Fibroblast of lung (primary cell): ENCODE results near the gene DLGAP1. TPM values are rescaled to one million over a fixed set of nuclear protein-coding genes. Genes with fewer than 3 reads are reported as not detected.
"Not testable (repeated sequence)": the region's sequence is repeated elsewhere in the genome, so short reads cannot be mapped to it uniquely, and the experiment has no call there.

Experiments used
- DNase-seq, 2 donors: peaks; one replicate each; pipeline versions ENCODE4 v3.0.0 to v3.0.0-alpha.2; 2010; ENCODE audit warnings: low read depth in 2 of 2
- H2AFZ ChIP-seq: 2 replicates; pipeline ENCODE4 v1.5.1; 2012; ENCODE audit warnings: low read length, control low read depth, inconsistent platforms
- H3K27ac ChIP-seq: 2 replicates; pipeline ENCODE4 v1.5.1; 2011; ENCODE audit warnings: low read length, control low read depth; ENCODE audit not compliant: insufficient read depth
- H3K27me3 ChIP-seq: 2 replicates; pipeline ENCODE4 v1.5.1; 2011; ENCODE audit warnings: mild to moderate bottlenecking, low read length; ENCODE audit not compliant: control insufficient read depth, insufficient read depth
- H3K36me3 ChIP-seq: 2 replicates; pipeline ENCODE4 v1.5.1; 2011; ENCODE audit warnings: low read length; ENCODE audit not compliant: control insufficient read depth, insufficient read depth
- H3K4me1 ChIP-seq: 2 replicates; pipeline ENCODE4 v1.5.1; 2011; ENCODE audit warnings: low read length; ENCODE audit not compliant: control insufficient read depth, insufficient read depth; ENCODE audit errors: extremely low read depth
- H3K4me2 ChIP-seq: 2 replicates; pipeline ENCODE4 v1.5.1; 2011; ENCODE audit warnings: low read length, control low read depth; ENCODE audit not compliant: insufficient read depth; ENCODE audit errors: extremely low read depth
- H3K4me3 ChIP-seq, 4 experiments: fragments of 200-600 bp in 1 of 4; sonication (generic) in 1 of 4; replicated peaks in 1 of 4; 2 replicates each; pipeline ENCODE4 v1.5.1; 2011 to 2016; ENCODE audit warnings: low read length in 4 of 4, low read depth in 3 of 4, mild to moderate bottlenecking in 3 of 4, control low read depth in 2 of 4, inconsistent platforms in 1 of 4, mixed read lengths in 1 of 4; ENCODE audit not compliant: insufficient read depth in 1 of 4; ENCODE audit errors: control extremely low read depth in 1 of 4
- H3K79me2 ChIP-seq: 2 replicates; pipeline ENCODE4 v1.5.1; 2012; ENCODE audit warnings: mild to moderate bottlenecking, low read length, inconsistent platforms; ENCODE audit not compliant: control insufficient read depth, insufficient read depth
- H3K9ac ChIP-seq: 2 replicates; pipeline ENCODE4 v1.5.1; 2011; ENCODE audit warnings: mild to moderate bottlenecking, low read length, control low read depth; ENCODE audit not compliant: insufficient read depth
- H3K9me3 ChIP-seq: 2 replicates; pipeline ENCODE4 v1.5.1; 2012; ENCODE audit warnings: low read depth, low read length; ENCODE audit not compliant: control insufficient read depth, insufficient read depth
- H4K20me1 ChIP-seq: 2 replicates; pipeline ENCODE4 v1.5.1; 2011; ENCODE audit warnings: low read length; ENCODE audit not compliant: control insufficient read depth, insufficient read depth; ENCODE audit errors: extremely low read depth
- EZH2 ChIP-seq: IDR thresholded peaks from 2 replicates; pipeline ENCODE4 v1.5.1; 2012; ENCODE audit warnings: low read length, control low read depth, mild to moderate bottlenecking; ENCODE audit errors: missing control alignments
- polyA plus RNA-seq, 2 donors: library from polyadenylated mRNA; depleted of rRNA in 1 of 2; stranded (reverse) in 1 of 2; unstranded in 1 of 2; fragments of >200 nt; gene quantifications; 2 replicates each; pipeline ENCODE4 v1.2.1, GENCODE V29; 2011 to 2012; ENCODE audit warnings: missing spikeins in 1 of 2
- total RNA-seq: library from RNA; depleted of rRNA; stranded (reverse); fragments of >200 nt; gene quantifications from 2 replicates; pipeline ENCODE4 v1.2.1, GENCODE V29; 2014
- TF ChIP-seq, protein P1 (sequence below), 2 donors: IDR thresholded peaks in 1 of 2; conservative IDR thresholded peaks in 1 of 2; 1 replicate in 1 of 2; 2 replicates in 1 of 2; pipeline ENCODE4 v1.5.1; 2011 to 2012; ENCODE audit warnings: low read length in 2 of 2, control low read depth in 1 of 2, inconsistent platforms in 1 of 2, low read depth in 1 of 2, mild to moderate bottlenecking in 1 of 2

DLGAP1 gene
- total and polyA plus RNA-seq, 2 donors (not counting 1 experiment from before 2014, with no cell fraction given), result 0.16 to 0.17 TPM

DNA sequence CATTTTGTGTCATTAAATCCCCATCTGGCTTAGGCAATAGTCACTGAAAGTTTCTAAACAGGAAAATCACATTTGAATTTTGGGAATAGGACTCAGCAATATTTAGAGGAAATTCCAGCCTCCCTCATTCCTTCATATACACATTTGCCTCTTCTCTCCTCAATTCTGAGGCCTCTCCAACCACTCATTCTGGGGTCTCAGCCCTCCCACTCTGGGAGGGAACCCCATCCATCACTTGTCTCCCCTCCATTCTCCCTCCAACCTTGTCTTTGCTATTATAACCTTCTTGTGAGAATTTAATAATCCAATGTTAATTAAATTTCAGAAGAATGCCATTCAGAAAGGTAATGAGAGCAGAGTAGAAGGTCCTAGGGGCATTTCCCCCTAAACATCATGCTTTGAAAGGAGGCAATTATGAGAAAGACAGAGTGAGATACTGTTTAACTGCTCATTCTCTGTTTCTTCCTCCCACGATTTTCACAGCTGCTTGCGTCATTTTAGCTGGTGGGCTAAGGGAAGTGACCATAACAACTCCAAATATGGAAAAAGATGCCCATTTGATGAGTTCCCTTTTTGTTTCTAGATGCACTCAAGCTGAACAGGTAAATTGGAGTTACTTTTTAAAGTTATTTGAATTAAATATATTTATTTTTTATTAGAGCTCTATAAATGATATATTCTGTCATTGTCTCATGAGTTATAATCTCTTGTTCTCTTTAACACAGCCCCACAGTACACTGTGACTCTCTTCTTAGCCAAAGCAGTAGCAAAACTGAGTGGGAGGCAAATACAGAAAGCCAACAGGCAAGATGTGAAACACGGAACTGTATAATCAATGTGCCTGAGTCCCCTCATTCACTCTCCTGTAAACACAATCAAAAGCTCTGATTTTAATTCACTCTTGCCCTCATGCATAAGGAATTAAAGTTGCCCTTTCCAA lies 135.1 kb downstream of the DLGAP1 start:
- Histone ChIP-seq H2AFZ (no peak overlapping the region), H3K4me1 (no peaks in the 10 kb centered on the region), H3K36me3 (no peaks in the 10 kb centered on the region), H3K27me3 (no peaks in the 10 kb centered on the region), H3K9me3 (no peaks in the 10 kb centered on the region), H3K4me2 (no peak overlapping the region), H3K79me2 (no peaks in the 10 kb centered on the region), H3K27ac (no peak overlapping the region), H3K9ac (no peak overlapping the region), H4K20me1 (no peaks in the 10 kb centered on the region), H3K4me3 (no peak overlapping the region)
- no peak for TF ChIP-seq EZH2
- TF ChIP-seq, protein P1, sequence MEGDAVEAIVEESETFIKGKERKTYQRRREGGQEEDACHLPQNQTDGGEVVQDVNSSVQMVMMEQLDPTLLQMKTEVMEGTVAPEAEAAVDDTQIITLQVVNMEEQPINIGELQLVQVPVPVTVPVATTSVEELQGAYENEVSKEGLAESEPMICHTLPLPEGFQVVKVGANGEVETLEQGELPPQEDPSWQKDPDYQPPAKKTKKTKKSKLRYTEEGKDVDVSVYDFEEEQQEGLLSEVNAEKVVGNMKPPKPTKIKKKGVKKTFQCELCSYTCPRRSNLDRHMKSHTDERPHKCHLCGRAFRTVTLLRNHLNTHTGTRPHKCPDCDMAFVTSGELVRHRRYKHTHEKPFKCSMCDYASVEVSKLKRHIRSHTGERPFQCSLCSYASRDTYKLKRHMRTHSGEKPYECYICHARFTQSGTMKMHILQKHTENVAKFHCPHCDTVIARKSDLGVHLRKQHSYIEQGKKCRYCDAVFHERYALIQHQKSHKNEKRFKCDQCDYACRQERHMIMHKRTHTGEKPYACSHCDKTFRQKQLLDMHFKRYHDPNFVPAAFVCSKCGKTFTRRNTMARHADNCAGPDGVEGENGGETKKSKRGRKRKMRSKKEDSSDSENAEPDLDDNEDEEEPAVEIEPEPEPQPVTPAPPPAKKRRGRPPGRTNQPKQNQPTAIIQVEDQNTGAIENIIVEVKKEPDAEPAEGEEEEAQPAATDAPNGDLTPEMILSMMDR (conservative IDR thresholded peaks at IDR 0.05 in 1 of 2, IDR thresholded peaks at IDR 0.05 in 1 of 2; ENCODE audit: low read depth in 1 of 2, low read length in 2 of 2), result no peak
- DNase-seq, result no peak

DNA sequence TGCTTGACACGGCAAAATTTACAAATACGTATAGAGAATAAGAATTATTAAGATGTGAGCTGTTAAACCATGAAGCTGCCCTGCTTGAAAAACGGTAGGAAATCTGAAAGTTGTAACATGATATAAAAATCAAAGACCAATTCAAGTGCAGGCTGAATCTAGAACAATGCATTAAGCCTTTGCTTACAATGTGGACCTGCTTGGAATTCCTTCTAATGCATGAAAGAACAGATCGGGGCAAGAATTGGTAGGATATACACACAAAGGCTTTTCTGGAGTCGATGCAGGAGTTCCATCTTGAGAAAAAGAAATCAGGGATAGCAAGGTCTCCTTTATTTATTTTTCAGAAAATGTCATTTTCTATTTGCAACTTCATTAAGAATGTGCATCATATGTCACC lies 136.8 kb downstream of the DLGAP1 start:
- TF ChIP-seq, protein P1 (conservative IDR thresholded peaks at IDR 0.05 in 1 of 2, IDR thresholded peaks at IDR 0.05 in 1 of 2; ENCODE audit: low read depth in 1 of 2, low read length in 2 of 2), result no peak
- no peak for TF ChIP-seq EZH2
- Histone ChIP-seq H3K9ac (no peak overlapping the region), H2AFZ (no peak overlapping the region), H4K20me1 (no peaks in the 10 kb centered on the region), H3K9me3 (no peaks in the 10 kb centered on the region), H3K27me3 (no peaks in the 10 kb centered on the region), H3K27ac (no peak overlapping the region), H3K4me2 (no peak overlapping the region), H3K4me1 (no peaks in the 10 kb centered on the region), H3K36me3 (no peaks in the 10 kb centered on the region), H3K4me3 (no peak overlapping the region), H3K79me2 (no peaks in the 10 kb centered on the region)
- DNase-seq, result no peak

DNA sequence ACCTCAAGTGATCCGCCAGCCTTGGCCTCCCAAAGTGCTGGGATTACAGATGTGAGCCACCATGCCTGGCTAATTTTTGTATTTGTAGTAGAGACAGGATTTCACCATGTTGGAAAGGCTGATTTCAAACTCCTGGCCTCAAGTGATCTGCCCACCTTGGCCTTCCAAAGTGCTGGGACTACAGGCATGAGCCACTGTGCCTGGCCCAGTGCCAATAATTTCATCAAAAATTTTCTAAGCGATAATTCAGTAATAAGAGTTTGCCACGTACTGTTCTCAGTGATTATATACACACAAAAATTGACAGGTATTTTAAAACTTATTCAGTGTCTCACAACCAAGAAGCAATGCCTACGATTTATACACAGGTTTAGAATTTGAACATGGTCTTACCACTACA lies 143.2 kb downstream of the DLGAP1 start:
- not testable (repeated sequence) for H3K4me2 ChIP-seq, DNase-seq, H3K79me2 ChIP-seq, H3K36me3 ChIP-seq, H3K27me3 ChIP-seq, H2AFZ ChIP-seq, H3K9me3 ChIP-seq, H3K9ac ChIP-seq, H3K27ac ChIP-seq, H3K4me3 ChIP-seq, H3K4me1 ChIP-seq, H4K20me1 ChIP-seq
